Measurements from ENCODE around the gene ZC3HAV1.
"Not testable (repeated sequence)": the region's sequence is repeated elsewhere in the genome, so short reads cannot be mapped to it uniquely, and the experiment has no call there.

ZC3HAV1 gene

GRCh38 chr7:139112316-139112715 is 2.8 kb upstream of the ZC3HAV1 start:
- no peak for DNase-seq (ENCODE audit: low read depth)

- no peak for DNase-seq (ENCODE audit: low read depth)
Observed at GRCh38 chr7:139111811-139112301, 2.3 kb upstream of the ZC3HAV1 start.

GRCh38 chr7:139111147-139111546 is 1.6 kb upstream of the ZC3HAV1 start:
- DNase-seq (ENCODE audit: low read depth), result no peak

- DNase-seq (ENCODE audit: low read depth), result no peak
Observed at GRCh38 chr7:139109983-139110411, 477 bp upstream of the ZC3HAV1 start.

- no peak for DNase-seq (ENCODE audit: low read depth)
Observed at GRCh38 chr7:139108266-139109187, 993 bp downstream of the ZC3HAV1 start.

GRCh38 chr7:139106959-139107358 is 2.6 kb downstream of the ZC3HAV1 start:
- no peak for DNase-seq (ENCODE audit: low read depth)

- not testable (repeated sequence) for DNase-seq (ENCODE audit: low read depth)
Observed at GRCh38 chr7:139106227-139106626, 3.3 kb downstream of the ZC3HAV1 start.

GRCh38 chr7:139105484-139105883 is 4.0 kb downstream of the ZC3HAV1 start:
- DNase-seq (ENCODE audit: low read depth), result no peak

GRCh38 chr7:139104091-139104450 is 5.4 kb downstream of the ZC3HAV1 start:
- DNase-seq (ENCODE audit: low read depth), result no peak

GRCh38 chr7:139103057-139103815 is 6.3 kb downstream of the ZC3HAV1 start:
- DNase-seq (ENCODE audit: low read depth), result no peak

GRCh38 chr7:139101637-139102158 is 7.8 kb downstream of the ZC3HAV1 start:
- not testable (repeated sequence) for DNase-seq (ENCODE audit: low read depth)

- DNase-seq (ENCODE audit: low read depth), result no peak
Observed at GRCh38 chr7:139099172-139099947, 10.2 kb downstream of the ZC3HAV1 start.

GRCh38 chr7:139095194-139095659 is 14.3 kb downstream of the ZC3HAV1 start:
- no peak for DNase-seq (ENCODE audit: low read depth)

GRCh38 chr7:139094596-139094995 is 14.9 kb downstream of the ZC3HAV1 start:
- DNase-seq (ENCODE audit: low read depth), result no peak

GRCh38 chr7:139094030-139094429 is 15.5 kb downstream of the ZC3HAV1 start:
- DNase-seq (ENCODE audit: low read depth), result no peak

GRCh38 chr7:139093512-139093911 is 16.0 kb downstream of the ZC3HAV1 start:
- DNase-seq (ENCODE audit: low read depth), result not testable (repeated sequence)

- no peak for DNase-seq (ENCODE audit: low read depth)
Observed at GRCh38 chr7:139092090-139092796, 17.3 kb downstream of the ZC3HAV1 start.

- DNase-seq (ENCODE audit: low read depth), result no peak
Observed at GRCh38 chr7:139091677-139091996, 17.9 kb downstream of the ZC3HAV1 start.

- no peak for DNase-seq (ENCODE audit: low read depth)
Observed at GRCh38 chr7:139089118-139089517, 20.4 kb downstream of the ZC3HAV1 start.

GRCh38 chr7:139088268-139088667 is 21.3 kb downstream of the ZC3HAV1 start:
- DNase-seq (ENCODE audit: low read depth), result no peak

- no peak for DNase-seq (ENCODE audit: low read depth)
Observed at GRCh38 chr7:139087212-139087611, 22.3 kb downstream of the ZC3HAV1 start.

All from non-pigmented ciliary epithelial cell (primary cell).